ENCODE data around the gene TRIM45.

Gene TRIM45

GRCh38 chr1:117121589-117122329, at the start of gene TRIM45:
Gene TRIM45 (minus strand): TSS chr1:117121749. CDS start chr1:117121201, 548 bp downstream.
- Histone ChIP-seq H3K36me3 (ENCODE audit: control insufficient read depth, insufficient read depth, low read length) (no peaks in the 10 kb centered on the region), H3K27me3 (replicated peaks; ENCODE audit: control insufficient read depth, insufficient read depth, low read length) (no peaks in the 10 kb centered on the region; the same call in none of the 2 replicates), H3K4me3 (replicated peaks; ENCODE audit: low read depth, low read length) (peak within 1 kb of the TSS; percentile 80)
- DNase-seq (ENCODE audit: extremely low read depth, insufficient read length): peak; percentile 92
- TF ChIP-seq CTCF (IDR thresholded peaks at IDR 0.05; ENCODE audit: insufficient read depth, low read length, poor library complexity, severe bottlenecking): peak; percentile 73

- Histone ChIP-seq H3K4me3 (replicated peaks; ENCODE audit: low read depth, low read length) (no peak overlapping the region), H3K27me3 (replicated peaks; ENCODE audit: control insufficient read depth, insufficient read depth, low read length) (no peaks in the 10 kb centered on the region; the same call in 1 of the 2 replicates), H3K36me3 (ENCODE audit: control insufficient read depth, insufficient read depth, low read length) (no peaks in the 10 kb centered on the region)
- no peak for TF ChIP-seq CTCF (IDR thresholded peaks at IDR 0.05; ENCODE audit: insufficient read depth, low read length, poor library complexity, severe bottlenecking)
- no peak for DNase-seq (ENCODE audit: extremely low read depth, insufficient read length)
Measured at GRCh38 chr1:117169871-117170596, 48.5 kb upstream of the TRIM45 start.

- DNase-seq (ENCODE audit: extremely low read depth, insufficient read length): no peak
- H3K36me3 ChIP-seq (ENCODE audit: control insufficient read depth, insufficient read depth, low read length): no peaks in the 10 kb centered on the region
- H3K4me3 ChIP-seq (replicated peaks; ENCODE audit: low read depth, low read length): no peak overlapping the region
- H3K27me3 ChIP-seq (replicated peaks; ENCODE audit: control insufficient read depth, insufficient read depth, low read length): no peaks in the 10 kb centered on the region; the same call in 1 of the 2 replicates
- no peak for TF ChIP-seq CTCF (IDR thresholded peaks at IDR 0.05; ENCODE audit: insufficient read depth, low read length, poor library complexity, severe bottlenecking)
Measured at GRCh38 chr1:117167402-117167801, 45.9 kb upstream of the TRIM45 start.

GRCh38 chr1:117166076-117166475, 44.5 kb upstream of the TRIM45 start:
- no peak for DNase-seq (ENCODE audit: extremely low read depth, insufficient read length)

GRCh38 chr1:117164209-117164608, 42.7 kb upstream of the TRIM45 start:
- Histone ChIP-seq H3K27me3 (replicated peaks; ENCODE audit: control insufficient read depth, insufficient read depth, low read length) (no peaks in the 10 kb centered on the region; the same call in 1 of the 2 replicates), H3K36me3 (ENCODE audit: control insufficient read depth, insufficient read depth, low read length) (no peaks in the 10 kb centered on the region), H3K4me3 (replicated peaks; ENCODE audit: low read depth, low read length) (no peak overlapping the region)
- no peak for TF ChIP-seq CTCF (IDR thresholded peaks at IDR 0.05; ENCODE audit: insufficient read depth, low read length, poor library complexity, severe bottlenecking)
- no peak for DNase-seq (ENCODE audit: extremely low read depth, insufficient read length)

More at GRCh38 chr1:117166076-117166475, 44.5 kb upstream of the TRIM45 start:
- no peak overlapping the region for H3K4me3 ChIP-seq (replicated peaks; ENCODE audit: low read depth, low read length)
- no peaks in the 10 kb centered on the region for H3K36me3 ChIP-seq (ENCODE audit: control insufficient read depth, insufficient read depth, low read length)
- TF ChIP-seq CTCF (IDR thresholded peaks at IDR 0.05; ENCODE audit: insufficient read depth, low read length, poor library complexity, severe bottlenecking): no peak
- no peaks in the 10 kb centered on the region; the same call in 1 of the 2 replicates for H3K27me3 ChIP-seq (replicated peaks; ENCODE audit: control insufficient read depth, insufficient read depth, low read length)

Measured in GM06990 (cell line).